Thoracic aorta (tissue), 2 donors: ENCODE results near the gene CTNNA2. TPM values are rescaled to one million over a fixed set of nuclear protein-coding genes. Genes with fewer than 3 reads are reported as not detected.

Experiments
- ATAC-seq: fragments of 150-250 bp; one replicate; pipeline ENCODE4 v1.8.0; 2017; ENCODE audit warnings: low read depth; ENCODE audit not compliant: insufficient number of reproducible peaks, low FRiP score
- DNase-seq: peaks from one replicate; pipeline ENCODE4 v3.0.0-alpha.2; 2020; ENCODE audit warnings: low spot score
- H3K27ac ChIP-seq, 2 donors: fragments of 200-600 bp; sonication (generic); 1 replicate in 1 of 2; 2 replicates in 1 of 2; pipeline ENCODE4 v1.5.1; 2016; ENCODE audit warnings: mild to moderate bottlenecking in 2 of 2, moderate library complexity in 2 of 2
- H3K27me3 ChIP-seq: fragments of 200-600 bp; sonication (generic); replicated peaks from 2 replicates; pipeline ENCODE4 v1.6.0; 2016; ENCODE audit warnings: mild to moderate bottlenecking; ENCODE audit not compliant: insufficient read depth
- H3K36me3 ChIP-seq: fragments of 200-600 bp; sonication (generic); one replicate; pipeline ENCODE4 v1.5.1; 2016
- H3K4me1 ChIP-seq, 2 donors: fragments of 200-600 bp; sonication (generic); 1 replicate in 1 of 2; 2 replicates in 1 of 2; pipeline versions ENCODE4 v1.5.1 to v1.6.0; 2016; ENCODE audit warnings: low read depth in 2 of 2, mild to moderate bottlenecking in 1 of 2; ENCODE audit not compliant: control insufficient read depth in 1 of 2
- H3K4me3 ChIP-seq: fragments of 200-600 bp; sonication (generic); 2 replicates; pipeline ENCODE4 v1.5.1; 2016; ENCODE audit warnings: mild to moderate bottlenecking
- H3K9me3 ChIP-seq: fragments of 200-600 bp; sonication (generic); 2 replicates; pipeline ENCODE4 v1.5.1; 2016
- total RNA-seq, 2 donors: library from RNA; depleted of rRNA; stranded (reverse); fragments of >200 nt; gene quantifications; one replicate each; pipeline versions ENCODE4 v1.1.0 to v1.2.3, GENCODE V29; 2016
- TF ChIP-seq, protein P1 (sequence below): fragments of 200-600 bp; sonication (generic); IDR thresholded peaks from one replicate; pipeline ENCODE4 v1.5.1; 2019; ENCODE audit warnings: antibody characterized with exemption

The CTNNA2 gene
- total RNA-seq, 2 donors from 2014 or later = not detected

DNA sequence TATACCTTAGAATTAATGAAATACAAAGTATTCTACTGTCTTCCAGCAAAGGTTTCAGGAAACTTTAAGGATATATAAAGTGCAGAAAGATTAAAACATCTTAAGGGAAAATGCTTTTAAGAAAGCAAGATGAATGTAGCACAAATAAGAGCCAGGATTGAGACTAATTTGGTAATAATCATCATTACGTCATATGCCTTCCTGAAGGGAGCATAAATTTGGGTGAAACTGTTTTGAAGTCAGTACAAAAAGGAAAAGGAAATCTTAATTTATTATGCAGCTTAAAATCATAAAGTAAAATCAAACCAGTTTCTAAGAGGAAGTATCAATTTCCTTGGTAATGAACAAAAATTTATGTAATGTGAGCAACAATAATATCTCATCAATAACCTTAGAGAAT lies 221.7 kb downstream of the CTNNA2 start:
- H3K4me3 ChIP-seq = no peak overlapping the region
- no peaks in the 10 kb centered on the region for H3K4me1 ChIP-seq
- no peaks in the 10 kb centered on the region for H3K27me3 ChIP-seq
- no peaks in the 10 kb centered on the region for H3K9me3 ChIP-seq
- no peak for ATAC-seq
- TF ChIP-seq, protein P1, sequence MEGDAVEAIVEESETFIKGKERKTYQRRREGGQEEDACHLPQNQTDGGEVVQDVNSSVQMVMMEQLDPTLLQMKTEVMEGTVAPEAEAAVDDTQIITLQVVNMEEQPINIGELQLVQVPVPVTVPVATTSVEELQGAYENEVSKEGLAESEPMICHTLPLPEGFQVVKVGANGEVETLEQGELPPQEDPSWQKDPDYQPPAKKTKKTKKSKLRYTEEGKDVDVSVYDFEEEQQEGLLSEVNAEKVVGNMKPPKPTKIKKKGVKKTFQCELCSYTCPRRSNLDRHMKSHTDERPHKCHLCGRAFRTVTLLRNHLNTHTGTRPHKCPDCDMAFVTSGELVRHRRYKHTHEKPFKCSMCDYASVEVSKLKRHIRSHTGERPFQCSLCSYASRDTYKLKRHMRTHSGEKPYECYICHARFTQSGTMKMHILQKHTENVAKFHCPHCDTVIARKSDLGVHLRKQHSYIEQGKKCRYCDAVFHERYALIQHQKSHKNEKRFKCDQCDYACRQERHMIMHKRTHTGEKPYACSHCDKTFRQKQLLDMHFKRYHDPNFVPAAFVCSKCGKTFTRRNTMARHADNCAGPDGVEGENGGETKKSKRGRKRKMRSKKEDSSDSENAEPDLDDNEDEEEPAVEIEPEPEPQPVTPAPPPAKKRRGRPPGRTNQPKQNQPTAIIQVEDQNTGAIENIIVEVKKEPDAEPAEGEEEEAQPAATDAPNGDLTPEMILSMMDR = no peak
- DNase-seq = no peak
- H3K36me3 ChIP-seq = no peaks in the 10 kb centered on the region
- H3K27ac ChIP-seq = no peak overlapping the region

DNA sequence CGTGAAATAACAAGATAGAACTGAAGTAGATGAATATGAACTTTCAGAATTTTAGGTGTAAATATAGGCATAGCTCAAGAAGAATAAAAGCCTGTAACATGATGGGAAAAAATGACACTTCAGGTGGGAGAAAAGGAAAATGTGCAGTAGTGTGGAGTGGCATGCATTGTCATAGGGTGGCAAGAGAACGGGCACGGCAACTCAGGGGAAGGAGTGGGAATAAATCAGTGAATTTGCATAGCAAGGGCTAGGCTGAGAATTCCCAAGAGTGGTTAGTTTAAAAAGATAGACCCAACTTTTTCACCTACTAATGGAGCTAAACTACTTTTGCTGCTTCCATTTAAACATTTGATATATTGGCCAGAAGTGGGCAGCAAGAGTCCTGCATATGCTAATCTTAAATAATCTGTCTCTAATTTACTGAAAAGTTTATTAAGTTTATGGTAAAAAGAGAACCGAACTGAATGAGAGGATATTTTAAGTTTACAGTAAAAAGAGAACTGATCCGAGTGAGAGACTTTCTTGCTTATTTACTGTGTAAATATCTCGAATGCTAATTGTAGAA lies 228.1 kb downstream of the CTNNA2 start:
- TF ChIP-seq, protein P1 = no peak
- H3K27ac ChIP-seq = no peak overlapping the region
- no peaks in the 10 kb centered on the region for H3K4me1 ChIP-seq
- no peaks in the 10 kb centered on the region for H3K36me3 ChIP-seq
- H3K4me3 ChIP-seq = no peak overlapping the region
- H3K27me3 ChIP-seq = no peaks in the 10 kb centered on the region
- DNase-seq (no peak), ATAC-seq (no peak)
- no peaks in the 10 kb centered on the region for H3K9me3 ChIP-seq

- no peaks in the 10 kb centered on the region for H3K9me3 ChIP-seq
- TF ChIP-seq, protein P1 = no peak
- no peaks in the 10 kb centered on the region for H3K4me1 ChIP-seq
- no peaks in the 10 kb centered on the region for H3K27me3 ChIP-seq
- no peak overlapping the region for H3K4me3 ChIP-seq
- H3K27ac ChIP-seq = no peak overlapping the region
- no peak for ATAC-seq
- H3K36me3 ChIP-seq = no peaks in the 10 kb centered on the region
- DNase-seq = no peak
Measured at GRCh38 chr2:79750321-79750720, 237.5 kb downstream of the CTNNA2 start.

- no peak overlapping the region for H3K27ac ChIP-seq
- H3K9me3 ChIP-seq = no peaks in the 10 kb centered on the region
- no peaks in the 10 kb centered on the region for H3K27me3 ChIP-seq
- DNase-seq (no peak), ATAC-seq (no peak)
- no peaks in the 10 kb centered on the region for H3K4me1 ChIP-seq
- H3K36me3 ChIP-seq = no peaks in the 10 kb centered on the region
- TF ChIP-seq, protein P1 = no peak
- no peak overlapping the region for H3K4me3 ChIP-seq
Measured at GRCh38 chr2:79757526-79757925, 244.7 kb downstream of the CTNNA2 start.

DNA sequence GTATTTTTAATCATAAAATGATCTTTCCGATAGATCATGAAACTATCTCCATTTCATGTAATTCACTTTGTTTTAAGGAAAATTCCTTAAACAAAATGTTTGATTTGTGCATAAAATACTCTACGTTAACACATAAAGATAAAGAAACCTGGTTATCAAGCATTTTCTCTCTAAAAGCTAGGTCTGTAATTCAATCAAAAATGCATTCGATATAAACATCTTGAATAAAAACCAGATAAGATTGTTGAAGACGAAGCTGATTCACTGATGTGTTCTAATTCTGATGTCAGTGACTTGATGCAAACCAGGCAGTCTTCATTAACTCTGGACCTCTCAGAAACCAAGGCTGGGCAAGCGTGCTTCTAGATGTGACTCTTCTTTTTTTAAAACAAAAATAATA lies 245.2 kb downstream of the CTNNA2 start:
- H3K36me3 ChIP-seq = no peaks in the 10 kb centered on the region
- TF ChIP-seq, protein P1 = no peak
- H3K9me3 ChIP-seq = no peaks in the 10 kb centered on the region
- DNase-seq (no peak), ATAC-seq (no peak)
- H3K27ac ChIP-seq = no peak overlapping the region
- no peaks in the 10 kb centered on the region for H3K4me1 ChIP-seq
- H3K4me3 ChIP-seq = no peak overlapping the region
- no peaks in the 10 kb centered on the region for H3K27me3 ChIP-seq
